GM21576 (cell line): Measurements from ENCODE around the gene CALML6.

Experiments
- ATAC-seq: cut with Tn5 transposase; IDR thresholded peaks from one replicate; pipeline ENCODE4 v1.9.1; 2021; ENCODE audit warnings: mild to moderate bottlenecking, moderate library complexity; ENCODE audit not compliant: unreplicated experiment

CALML6 gene

DNA sequence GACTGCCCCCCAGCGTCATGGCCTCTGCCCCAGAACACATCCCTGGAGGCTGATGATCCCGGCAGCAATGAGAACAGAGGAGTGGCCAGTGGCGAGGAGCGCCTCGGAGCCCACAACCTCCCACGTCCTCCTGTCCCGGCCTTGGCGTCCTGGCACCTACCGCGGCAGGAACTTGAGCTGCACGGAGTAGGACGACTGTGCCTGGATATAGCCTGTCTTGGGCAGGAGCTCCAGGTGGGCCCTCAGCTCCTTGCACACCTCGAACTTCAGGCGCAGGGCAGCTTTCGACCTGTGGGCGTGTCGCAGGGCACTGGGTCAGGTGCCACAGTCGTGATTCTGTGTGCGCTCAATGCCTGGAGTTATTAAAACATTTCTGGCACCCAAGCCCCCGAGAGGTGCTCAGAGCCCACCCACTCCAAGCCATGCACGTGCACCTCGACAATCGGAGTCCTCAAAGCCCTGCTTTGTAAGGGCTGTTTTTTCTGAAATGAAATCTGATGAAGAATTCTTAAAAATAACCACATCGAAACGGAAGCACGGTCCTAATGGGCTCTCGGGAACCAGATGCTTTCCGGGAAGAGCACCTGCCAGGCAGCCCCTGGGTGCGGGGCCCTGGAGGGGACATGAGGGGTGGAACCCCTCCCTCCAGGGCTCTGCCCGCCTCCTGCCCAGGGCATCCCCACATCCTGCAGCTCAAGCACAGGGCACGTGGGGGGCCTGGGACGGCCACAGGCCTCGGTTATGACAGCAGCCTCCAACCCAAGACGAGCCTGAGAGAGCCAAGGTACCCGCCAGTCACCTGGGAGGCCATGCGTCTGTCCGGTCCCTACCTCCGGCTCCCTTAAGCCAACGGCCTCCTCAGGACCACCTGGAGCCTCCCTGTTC is 27.1 kb downstream of the CALML6 start:
- ATAC-seq, result no peak

DNA sequence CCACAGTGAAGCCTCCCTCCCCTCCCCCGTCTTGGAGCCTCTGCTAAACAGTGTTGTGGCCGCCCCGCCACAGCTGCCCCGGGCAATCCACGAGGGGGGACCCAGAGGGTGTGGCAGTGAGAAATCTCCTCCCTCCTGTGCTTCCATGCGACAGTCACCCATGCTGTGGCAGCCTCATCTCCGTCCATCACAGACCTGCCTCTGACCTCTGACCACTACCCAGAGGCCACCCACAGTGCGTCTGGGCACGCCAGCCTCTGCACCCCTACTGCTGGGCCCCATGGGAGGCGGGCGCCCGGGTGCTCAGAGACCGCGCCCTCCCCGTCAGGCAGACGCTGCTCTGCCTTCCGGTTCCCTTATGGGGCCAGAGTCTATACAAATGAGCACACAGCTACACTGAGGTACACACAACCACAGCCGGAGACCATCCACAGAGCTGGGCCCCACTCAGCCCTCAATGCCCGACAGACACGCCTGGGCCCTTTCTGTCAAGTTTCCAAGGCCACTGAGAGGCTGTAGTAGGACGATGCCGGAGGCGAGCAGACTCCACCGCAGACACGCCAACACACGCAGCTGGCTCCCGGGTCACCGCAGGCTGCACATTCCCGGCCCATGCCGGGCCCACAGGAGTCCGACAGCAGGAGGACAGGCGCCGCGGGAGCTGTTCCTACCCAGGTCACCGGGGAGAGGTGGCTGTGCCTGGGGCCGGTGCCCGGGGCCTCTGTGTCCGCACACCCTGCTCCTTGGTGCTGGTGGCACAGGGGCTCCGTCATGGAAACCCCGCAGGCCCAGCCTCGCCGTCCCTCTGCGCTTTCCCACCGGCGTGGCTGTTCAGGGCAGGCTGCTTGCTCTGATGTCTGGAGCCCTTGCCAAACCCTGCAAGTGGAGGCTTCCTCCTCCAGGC is 27.9 kb downstream of the CALML6 start:
- ATAC-seq, result no peak

DNA sequence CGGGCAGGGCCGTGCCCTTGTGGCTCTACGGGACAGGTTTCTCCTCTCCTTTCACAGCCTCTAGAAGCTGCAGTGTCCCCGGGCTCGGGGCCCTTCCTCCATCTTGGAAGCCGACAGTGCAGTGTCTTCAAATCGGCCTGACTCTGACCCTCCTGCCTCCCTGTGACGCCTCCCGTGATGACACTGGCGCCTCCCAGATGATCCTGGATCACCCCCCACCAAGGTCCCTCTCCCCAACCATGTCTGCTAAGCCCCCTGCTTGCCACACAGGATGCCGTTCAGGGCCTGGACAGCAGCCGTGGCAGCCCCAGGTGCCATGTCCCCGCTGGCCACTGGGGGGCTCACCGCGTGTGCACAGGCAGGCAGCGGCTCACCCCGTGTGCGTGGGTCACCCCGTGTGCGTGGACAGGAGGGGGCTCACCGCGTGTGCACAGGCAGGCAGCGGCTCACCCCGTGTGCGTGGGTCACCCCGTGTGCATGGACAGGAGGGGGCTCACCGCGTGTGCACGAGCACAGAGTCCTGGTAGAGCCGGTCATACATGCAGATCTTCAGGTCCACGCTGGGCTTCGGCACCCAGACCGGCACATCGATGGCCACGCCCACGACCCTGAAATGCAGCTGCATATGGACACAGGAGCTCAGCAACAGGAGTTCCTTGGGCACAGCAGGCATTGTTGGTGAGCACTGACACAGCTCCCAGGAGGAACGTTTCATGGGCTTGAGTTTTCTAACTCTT is 28.9 kb downstream of the CALML6 start:
- no peak for ATAC-seq

DNA sequence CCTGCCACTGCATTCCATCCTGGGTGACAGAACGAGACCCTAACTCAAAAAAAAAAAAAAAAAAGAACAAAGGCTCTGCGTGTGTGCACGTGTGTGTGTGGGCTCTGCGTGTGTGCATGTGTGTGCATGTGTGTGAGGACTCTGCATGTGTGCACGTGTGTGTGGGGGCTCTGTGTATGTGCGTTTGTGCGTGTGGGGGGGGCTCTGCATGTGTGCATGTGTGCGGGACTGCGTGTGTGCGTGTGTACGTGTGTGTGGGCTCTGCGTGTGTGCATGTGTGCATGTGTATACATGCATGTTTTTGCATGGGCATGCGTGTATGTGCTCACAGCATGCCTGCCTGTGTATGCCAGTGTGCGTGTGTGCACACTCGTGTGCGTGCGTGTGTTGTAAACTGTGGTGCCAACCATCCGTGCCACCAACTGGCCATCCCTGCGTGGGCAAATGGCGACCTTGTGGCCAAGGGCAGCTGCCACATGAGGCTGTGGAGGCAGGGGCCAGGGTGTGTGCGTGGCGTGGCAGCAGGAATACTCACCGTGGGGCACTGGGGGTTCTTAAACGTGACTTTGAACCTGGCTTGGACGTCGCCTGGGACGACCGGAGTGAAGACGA is 30.8 kb downstream of the CALML6 start:
- no peak for ATAC-seq

DNA sequence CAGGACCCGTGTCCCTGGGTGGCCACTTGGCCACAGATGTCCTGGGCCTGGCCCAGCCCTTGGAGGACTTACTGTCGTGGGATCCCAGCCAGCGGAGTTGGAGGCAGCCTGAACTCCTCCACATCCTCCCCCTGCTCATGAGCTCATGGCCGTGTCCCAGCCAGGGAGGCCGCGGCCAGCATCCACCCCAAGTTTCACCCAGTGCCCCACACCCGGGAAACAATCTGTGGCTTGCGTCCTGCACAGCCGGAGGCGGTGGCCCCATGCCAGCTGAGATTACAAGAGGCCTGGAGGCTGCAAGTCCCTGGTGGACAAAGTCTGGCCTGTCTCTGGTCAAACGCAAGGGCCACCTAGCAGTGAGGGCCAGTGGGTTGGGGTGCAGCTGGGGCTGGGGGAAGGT is 31.5 kb downstream of the CALML6 start:
- ATAC-seq, result no peak

DNA sequence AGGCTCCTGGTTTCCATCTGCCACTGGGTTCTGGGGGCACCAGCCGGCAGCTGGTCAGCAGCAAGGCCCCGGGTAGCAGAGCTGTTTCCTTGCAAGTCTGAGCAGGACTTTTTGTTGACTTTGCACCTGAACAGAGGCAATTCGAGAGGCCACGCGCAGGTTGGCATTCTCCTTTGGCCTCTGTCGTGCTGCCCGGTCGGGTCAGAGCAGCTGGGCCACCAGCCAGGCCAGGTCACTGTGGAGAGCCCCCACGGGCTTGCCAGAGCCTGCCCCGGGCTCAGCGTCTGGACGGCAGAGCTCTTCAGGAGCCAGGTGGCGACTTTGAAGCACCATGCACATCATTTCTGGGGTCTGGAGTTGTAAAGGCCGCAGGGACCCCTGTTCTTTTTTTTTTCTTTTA is 32.4 kb downstream of the CALML6 start:
- no peak for ATAC-seq

DNA sequence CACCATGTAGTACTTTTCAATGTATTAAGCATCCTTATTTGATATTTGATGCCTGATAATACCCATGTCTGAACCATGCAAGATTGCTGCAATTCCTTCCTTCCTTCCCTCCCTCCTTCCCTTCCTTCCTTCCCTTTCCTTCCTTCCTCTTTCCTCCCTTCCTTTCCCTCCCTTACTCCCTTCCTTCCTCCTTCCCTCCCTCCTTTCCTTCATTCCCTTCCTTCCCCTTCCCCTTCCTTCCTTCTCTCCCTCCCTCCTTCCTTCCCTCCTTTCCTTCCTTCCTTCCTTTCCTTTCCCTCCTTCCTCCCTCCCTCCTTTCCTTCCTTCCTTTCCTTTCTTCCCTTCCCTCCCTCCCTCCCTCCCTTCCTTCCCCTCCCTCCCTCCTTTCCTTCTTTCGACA is 33.7 kb downstream of the CALML6 start:
- no peak for ATAC-seq

DNA sequence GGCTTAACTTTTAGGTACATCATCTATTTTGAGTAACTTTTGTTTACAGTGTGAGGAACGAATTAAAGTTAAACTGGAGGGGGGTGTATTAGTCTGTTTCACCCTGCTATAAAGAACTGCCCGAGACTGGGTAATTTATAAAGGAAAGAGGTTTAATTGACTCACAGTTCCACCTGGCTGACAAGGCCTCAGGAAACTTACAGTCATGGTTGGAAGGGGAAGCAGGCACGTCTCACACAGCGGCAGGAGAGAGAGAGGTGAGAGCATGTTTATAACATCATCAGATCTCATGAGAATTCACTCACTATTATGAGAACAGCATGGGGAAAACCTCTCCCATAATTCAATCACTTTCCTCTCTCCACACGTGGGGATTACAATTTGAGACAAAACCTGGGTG is 35.9 kb downstream of the CALML6 start:
- no peak for ATAC-seq

DNA sequence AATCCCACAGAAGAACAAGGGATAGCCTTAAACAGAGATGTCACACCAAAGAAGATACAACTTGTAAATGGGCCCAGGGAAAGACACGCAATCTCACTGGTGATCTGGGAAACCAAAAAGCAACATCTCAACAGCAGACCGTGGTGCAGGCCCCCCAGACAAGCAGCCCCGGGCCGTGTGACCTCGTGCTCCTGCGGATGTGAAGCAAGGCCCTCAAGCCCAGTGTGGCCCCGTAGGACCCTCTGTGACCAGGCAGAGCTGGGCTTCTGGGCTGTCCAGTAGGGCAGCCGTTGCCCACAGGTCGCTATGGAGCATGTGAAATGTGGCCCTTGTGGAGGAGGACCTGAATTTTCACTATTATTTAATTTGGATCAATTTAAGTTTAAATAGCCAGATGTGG is 39.0 kb downstream of the CALML6 start:
- ATAC-seq, result no peak

DNA sequence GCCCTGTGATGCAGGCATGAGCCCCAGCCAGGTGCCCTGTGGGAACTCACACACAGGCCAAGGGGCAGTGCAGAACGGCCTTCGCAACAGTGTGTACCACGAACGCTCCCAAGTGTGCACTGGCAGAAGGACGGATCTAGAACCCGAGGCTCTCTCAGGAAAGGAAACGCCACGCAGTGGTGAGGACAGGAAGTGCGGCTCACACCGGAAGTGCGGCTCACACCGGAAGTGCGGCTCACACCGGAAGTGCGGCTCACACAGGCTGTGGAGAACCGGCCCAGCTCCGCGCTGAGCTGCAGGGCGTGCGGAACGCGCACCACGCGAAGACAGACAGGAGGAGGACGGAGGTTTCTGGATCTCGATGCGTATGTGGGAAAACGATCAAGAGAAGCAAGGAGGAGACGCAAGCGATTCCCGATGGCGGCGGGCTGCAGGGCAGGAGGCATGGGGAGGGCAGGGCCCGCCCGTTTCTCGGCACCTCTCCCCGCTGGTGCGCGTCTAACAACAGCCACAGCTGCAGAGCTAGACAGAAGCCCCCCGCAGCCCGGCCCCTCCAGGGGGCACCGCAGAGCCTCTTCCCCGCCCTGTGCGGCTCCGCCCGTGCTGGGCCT is 39.9 kb downstream of the CALML6 start:
- ATAC-seq, result no peak

DNA sequence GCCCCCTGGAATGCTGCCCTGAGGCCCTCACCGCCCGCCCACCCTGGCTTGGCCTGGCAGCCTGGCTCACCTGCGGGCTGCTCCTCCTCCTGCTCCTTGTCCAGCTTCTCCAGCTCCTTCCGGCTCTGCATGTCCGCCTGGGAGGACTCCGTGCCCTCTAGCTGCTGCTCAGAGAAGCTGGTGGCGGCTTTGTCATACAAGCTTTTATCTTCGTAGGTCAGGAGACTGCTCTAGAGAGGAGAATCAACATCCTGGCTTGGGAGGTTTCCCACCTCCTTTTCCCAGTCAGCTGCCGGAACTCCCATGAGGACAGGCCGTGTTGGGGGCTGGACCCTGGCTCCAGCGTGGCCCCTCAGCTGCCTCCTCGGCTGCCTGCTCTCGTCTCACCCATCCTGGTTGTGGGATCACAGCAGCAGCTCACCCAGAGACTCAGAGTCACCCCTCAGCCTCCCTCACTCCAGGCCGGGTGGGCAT is 40.6 kb downstream of the CALML6 start:
- no peak for ATAC-seq

DNA sequence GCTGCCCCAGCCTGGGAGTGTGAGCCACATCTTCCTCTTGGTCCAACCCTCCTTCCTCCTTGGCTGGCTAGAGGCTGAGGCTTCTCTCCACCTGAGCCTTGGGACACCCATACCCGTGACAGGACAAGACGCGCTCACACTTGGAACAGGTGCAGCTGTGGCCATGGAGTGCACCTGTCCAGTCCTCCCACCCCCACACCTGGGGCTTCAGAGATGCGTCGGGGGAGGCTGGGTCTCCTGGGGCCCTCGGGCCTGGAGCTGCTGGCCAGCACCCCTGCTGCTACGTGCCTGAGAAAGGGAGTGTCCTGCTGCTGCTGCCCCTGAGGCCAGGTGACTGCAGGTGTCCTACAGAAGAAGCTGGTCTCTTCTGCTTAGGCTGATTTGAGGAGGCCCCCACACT is 41.0 kb downstream of the CALML6 start:
- no peak for ATAC-seq

DNA sequence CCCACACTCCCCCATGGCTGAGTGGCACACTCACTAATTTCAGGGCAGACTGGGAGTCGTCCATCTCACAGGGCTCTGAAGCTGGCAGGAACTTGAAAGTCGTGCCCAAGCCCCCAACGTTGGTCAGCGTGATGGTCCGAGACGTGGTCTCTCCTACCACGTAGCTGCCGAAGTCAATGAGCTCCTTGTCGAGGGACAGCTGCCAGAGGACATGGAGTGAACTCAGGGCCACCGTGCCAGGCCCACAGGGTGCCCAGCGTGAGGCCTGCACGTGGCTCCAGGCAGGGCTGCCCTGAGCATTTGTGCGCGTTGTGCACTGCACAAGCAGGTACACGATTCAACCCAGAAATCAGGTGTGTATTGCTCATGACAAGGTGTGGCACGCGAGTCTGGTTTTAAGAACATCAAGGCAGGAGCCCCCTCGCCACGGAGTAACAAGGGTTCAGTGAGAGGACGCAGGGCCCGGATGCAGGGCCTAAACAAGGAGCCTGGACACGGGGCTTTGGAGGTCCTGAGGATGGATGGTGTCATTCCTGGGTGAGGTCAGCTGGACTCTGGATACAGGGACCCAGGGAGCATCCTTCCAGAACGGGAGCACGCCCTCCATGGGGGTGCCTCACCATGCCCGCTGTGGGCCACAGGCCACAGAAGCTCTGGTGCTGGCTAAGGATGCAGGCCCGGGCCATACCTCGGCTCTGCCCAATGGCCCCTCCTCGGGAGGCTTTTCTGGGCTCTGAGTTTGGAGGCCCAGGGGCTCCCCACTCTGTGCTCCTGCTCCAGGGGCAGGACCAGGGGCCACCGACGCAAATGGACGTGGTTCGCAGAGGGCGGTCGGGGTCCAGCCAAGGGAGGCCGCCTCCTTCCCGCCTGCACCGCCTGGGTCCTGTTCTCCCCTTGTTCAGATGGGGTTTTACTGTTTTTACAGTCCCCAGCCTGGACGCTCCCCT is 41.8 kb downstream of the CALML6 start:
- no peak for ATAC-seq

DNA sequence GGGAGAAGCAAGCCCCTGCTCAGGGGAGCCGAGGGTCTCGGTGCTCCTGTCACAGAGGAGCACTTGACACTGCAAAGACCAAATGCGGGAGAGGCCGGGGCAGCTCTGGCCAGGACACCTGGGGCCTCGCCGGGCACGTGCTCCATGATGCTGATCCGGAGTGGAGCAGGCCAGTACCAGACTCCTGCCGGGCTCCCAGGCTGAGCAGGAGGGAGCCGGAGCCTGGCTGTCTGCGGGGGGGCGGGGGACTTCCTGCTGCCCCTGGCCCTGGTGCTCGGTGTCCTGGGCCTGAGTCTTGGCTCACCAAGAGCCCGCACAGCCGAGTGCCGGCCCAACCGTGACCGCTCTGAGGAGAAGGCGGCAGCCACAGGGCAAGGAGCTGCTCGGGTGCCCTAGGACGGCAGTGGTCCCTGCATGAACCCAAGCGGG is 42.5 kb downstream of the CALML6 start:
- no peak for ATAC-seq

DNA sequence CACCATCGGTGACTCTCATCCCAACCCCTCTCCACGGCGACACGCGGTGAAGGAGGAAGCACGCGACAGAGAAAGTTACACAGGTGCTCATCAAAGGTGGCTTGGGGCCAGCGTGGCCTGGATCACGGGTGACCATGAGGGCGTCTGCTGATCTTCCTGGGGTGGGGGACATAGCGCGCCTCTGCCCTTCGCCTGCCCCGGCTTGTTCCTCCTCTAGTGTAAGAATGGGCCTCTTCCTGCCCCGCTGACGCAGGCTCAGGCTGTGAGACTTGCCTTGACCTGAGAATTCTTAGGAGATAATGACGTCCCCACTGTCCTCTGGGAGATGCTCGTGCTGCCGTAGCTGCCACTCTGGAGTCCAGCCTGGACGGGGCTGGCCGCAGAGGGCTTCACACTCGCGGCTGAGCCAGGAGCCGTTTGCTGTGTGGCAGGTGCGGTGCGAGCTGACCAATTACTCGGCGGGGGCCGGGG is 43.0 kb downstream of the CALML6 start:
- no peak for ATAC-seq

DNA sequence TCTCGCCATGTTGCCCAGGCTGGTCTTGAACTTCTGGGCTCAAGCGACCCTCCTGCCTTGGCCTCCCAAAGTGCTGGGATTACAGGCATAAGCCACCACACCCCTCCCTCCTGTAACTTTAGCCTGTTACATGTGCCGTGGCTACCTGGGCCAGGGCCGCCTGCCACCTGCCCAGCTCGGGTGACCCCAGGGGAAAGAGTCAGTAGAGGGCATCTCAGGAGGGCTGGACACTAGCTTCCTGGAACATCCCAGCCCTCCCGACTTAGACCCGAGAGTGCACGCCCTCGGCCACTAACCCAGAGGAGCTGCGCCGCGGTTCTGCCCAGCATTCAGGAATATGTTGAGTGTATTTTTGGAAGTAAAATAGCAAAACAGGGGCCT is 44.4 kb downstream of the CALML6 start:
- ATAC-seq, result no peak

DNA sequence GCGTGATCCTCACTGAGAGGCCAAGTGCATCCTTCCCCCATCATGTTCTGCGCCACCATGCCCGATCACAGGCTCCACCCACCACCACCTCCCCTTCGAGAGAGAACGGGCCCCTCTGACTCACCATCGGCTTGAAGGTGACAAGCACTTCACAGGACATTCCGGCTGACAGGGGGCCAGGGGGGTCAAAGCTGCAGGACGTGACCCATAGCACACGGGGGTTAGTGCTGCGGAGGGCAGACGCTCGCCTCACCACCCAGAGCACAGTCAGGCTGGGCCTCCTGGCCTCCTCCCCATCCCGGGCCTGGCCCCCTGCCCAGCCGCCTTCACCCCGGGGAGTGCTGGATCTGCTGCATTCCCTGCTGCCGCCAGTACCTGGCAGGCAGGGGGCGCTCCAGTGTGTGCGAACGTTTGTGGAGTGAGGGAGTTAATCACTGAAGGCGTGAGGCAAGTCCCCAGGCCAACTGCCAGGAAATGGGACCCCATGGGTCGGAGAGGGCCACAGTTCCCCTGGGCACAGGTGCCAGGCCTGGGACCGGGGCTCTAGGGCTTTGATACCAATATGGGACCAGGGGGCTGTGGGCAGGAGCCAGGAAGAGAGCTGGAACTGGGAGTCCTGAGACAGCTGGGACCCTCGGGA is 44.9 kb downstream of the CALML6 start:
- no peak for ATAC-seq

DNA sequence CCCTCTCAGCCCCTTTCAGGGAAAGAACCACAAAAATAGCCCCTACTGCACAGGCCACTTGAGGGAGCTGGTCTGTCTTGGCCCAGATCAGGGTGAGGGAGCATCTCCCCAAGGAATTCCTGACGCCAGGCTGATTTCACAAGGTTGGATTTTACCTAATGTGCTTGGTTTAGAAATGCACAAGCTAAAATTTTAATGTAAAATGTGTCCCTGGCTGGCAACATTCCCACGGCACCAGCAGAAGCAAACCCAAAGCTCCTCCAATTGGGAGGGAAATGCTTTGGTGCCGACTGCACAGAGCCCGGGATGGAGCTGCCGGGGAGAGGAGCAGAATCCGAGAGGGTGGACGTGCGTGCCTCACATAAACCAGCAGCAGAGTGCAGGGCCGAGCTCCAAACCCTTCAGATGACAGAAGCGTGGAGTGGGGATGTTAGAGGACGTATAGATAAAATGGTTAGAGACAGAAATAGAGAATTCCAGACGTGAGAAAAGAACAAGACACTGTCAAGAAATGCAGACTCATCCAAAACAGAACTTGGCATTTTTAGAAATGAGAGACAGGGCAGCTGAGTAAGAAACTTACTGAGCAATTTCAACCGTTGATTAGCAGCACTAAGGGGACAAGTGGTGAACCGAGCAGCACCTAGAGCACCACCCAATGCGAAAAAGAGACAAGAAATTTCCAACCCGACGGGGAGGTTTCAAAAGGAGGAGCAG is 45.6 kb downstream of the CALML6 start:
- ATAC-seq, result no peak
